Activated CD8-positive, alpha-beta memory T cell treated with anti-CD3 and anti-CD28 coated beads, Interleukin-2, amount 50 U/mL, for 1 hour (primary cell): ENCODE measurements around the gene NELFE.
A peak's percentile ranks its signal among the peaks of the same experiment; 100 is the strongest.

ENCODE experiments used
- DNase-seq: peaks from one replicate; pipeline ENCODE4 v3.0.0-alpha.2; 2020; ENCODE audit errors: extremely low read depth

The NELFE gene

DNA sequence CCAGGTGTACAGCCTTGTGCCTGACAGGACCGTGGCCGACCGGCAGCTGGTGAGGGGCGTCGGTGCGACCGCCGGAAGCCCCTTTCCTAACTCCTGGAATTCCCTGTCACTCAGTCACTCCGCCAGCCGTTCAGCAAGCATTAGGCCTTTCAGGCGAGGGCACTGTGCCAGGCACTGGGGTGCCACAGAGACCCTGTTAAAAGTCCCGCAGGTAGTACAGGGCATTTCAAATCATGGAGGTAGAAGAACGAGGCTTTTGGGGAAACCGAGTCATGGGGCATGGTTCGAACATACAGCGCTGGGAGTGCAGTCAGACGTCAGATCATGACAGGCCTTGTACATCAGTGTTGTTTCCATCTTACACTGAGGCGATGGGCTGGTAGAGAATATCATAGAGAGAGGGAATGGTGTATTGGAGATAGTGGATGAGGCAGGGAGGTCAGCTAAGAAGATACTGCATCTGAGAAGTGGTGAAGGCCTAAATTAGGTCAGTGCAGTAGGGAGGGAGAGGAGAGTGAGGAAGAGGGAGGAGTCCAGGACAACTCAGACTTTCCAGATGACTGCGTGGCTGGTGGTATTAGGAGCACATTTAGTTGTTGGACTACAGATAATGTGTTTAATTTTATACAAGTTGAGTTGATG is 14.1 kb upstream of the NELFE start:
- no peak for DNase-seq

DNA sequence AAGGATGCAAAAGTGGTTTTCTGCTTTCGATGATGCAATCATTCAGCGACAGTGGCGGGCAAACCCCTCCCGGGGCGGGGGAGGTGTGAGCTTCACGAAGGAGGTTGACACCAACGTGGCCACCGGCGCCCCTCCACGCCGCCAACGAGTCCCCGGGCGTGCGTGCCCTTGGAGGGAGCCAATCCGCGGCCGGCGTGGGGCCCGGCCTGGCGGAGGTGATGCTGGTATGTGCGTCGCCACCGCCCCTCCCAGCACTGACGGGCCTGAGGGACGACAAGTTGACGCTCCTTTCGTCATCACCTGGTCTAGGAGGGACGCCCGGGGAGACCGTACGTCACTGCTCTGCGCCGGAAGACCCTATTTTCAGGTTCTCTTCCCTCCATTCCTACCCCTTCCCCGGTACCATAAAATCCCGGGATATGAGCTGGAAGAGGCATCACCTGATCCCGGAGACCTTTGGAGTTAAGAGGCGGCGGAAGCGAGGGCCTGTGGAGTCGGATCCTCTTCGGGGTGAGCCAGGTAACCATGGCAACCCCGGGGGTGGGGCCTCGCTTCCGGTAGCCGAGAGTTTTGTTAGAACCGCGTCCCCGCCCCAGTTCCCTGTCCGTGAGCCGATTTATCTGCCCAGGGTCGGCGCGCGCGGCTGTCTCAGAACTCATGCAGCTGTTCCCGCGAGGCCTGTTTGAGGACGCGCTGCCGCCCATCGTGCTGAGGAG is 13.4 kb upstream of the NELFE start, which contains the start of gene DXO:
Gene DXO (minus strand): TSS at position 146 of the 716 bp plus-strand sequence. CDS start 463 bp downstream, outside the sequence.
- peak; percentile 99 for DNase-seq

DNA sequence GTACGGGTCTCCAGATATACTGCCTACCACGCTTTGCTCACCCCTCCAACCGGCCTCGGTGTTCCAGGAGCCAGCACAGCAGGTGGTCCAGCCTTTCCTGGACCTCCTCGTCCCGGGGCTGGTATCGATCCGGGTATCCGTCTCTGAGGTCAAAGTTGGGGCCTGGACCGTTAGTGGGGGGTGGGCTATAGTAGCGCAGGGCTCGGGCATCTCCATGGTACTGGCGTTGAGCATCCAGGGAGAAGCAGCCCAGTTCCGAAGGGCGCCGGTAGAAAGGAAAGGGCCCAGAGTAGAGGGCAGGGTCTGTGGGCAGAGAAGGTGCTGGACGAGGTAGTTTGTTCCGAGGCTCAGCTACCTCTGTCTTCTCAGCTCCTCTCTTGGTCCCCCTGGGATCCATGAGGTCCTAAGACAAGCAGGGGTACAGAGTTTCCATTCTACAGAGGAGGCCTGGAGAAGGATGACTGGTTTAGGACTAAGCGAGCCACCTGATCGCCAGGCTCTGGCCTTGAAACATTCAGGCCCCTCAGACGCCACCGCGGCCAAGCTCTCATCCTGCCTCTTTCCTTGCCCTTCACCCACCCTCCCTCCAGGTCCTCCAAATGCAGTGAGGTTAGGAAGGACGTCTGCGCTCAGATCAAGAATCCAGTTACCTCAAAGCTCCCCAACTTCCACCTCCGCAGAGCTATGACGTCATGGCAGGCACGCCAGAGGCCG is 12.7 kb upstream of the NELFE start:
- no peak for DNase-seq

DNA sequence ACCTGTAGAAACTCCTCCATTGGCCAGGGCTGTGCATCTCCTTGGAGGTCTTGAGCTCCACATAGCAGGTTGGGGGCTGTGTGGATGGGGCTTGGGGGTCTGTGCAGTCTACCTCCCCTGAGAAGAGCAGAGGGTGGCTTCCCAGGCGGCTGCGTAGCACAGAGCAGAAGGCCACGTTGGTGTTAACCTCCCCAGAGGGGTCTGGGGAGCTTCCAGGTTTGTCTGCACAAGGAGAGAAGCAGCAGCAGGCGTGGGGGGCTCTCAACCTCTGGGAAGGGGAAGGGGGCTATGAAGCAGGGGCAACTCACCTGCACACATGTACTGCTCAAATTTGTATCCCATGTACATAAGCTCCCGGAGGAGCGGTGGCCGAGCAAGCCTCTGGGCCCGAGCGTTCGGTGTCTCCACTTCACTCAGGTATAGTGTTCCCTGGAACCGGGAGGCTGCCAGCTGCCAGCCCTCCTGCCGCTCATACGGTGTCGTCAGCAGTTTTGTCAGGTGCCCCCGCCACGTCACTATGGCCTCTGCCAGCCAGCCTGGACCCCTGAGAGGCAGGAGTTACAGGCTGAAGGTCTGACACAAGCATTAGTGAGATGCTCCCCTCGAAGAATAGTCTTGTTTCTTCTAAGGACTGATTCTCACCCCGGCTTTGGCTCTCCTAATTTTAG is 12.0 kb upstream of the NELFE start:
- DNase-seq = no peak

DNA sequence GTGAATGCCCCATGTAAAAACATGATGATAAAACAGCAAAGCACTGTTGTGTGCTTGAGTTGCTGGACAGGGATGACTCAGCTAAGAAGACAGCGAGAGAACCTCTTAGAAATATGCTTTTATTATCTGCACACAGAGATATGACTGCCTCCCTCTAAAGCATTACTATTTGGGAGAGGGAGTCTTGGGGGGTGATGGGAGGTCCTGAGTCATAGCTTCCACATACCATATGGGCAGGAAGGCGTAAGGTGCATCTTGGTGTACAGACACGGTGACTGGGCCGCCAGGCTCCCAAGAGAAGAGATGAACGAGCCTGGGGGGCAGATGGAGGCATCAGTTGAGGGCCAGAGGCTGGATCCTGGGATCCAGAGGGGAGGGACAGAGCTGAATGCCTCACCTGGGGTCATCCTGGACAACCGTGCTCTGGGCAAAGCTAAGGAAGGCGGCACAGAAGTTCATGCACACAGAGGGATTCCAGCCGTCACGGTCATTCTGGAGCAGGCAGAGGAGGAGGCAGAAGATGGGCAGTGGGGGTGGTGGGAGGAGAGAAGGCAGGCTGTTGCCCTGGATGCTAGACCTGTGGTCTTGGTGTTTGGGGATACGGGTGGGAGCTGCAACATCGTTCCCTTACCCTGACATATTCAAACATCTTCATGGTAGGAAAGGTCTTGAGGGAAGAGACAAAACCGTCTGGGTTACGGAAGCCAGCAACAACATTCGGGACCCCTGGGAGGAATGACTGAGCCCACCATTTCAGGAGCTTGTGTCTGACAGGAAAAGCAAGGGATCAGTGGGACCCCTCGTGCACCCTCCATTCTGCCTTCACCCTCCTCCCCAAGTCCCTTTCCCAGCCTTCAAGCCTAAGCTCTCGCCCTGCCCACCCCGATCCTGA is 11.2 kb upstream of the NELFE start:
- no peak for DNase-seq

DNA sequence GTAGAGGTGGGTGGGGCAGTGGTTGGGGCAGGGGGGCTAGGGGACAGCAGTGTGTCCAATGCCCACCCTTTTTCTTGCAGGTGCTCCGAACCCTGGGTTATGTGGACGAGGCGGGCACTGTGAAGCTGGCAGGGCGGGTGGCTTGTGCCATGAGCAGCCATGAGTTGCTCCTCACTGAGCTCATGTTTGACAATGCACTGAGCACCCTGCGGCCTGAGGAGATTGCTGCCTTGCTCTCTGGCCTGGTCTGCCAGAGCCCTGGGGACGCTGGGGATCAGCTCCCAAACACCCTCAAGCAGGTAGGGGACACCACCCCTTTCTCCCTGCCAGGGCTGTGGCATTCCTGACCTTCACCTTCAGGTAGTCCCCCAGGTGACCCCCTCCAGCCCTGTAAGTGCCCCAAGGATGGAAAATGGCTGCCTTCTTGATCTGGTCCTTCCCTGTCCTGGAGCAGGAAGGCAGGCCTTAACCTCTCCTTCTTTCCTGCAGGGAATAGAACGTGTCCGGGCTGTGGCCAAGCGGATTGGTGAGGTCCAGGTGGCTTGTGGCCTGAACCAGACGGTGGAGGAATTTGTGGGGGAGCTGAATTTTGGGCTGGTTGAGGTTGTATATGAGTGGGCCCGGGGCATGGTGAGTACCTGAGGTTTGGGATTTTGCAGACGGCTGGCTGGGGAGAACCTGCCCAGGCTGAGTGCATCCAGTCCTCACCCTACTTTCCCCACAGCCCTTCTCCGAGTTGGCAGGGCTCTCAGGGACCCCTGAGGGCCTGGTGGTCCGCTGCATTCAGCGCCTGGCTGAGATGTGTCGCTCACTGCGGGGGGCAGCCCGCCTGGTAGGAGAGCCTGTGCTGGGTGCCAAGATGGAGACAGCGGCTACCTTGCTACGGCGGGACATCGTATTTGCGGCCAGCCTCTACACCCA is 10.3 kb upstream of the NELFE start:
- DNase-seq = no peak

DNA sequence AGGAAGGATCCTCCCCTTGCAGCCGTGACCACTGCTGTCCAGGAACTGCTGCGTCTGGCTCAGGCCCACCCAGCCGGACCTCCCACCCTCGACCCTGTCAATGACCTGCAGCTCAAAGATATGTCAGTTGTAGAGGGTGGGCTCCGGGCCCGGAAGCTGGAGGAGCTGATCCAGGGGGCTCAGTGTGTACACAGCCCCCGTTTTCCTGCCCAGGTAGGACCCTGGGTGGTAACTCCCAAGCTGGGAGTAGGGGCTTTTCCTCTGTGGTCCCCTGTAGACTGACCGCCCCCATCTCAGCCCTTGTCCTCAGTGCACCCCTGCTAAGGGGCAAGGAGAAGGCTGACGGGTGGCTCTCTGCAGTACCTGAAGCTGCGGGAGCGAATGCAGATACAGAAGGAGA is 9.6 kb upstream of the NELFE start:
- no peak for DNase-seq

DNA sequence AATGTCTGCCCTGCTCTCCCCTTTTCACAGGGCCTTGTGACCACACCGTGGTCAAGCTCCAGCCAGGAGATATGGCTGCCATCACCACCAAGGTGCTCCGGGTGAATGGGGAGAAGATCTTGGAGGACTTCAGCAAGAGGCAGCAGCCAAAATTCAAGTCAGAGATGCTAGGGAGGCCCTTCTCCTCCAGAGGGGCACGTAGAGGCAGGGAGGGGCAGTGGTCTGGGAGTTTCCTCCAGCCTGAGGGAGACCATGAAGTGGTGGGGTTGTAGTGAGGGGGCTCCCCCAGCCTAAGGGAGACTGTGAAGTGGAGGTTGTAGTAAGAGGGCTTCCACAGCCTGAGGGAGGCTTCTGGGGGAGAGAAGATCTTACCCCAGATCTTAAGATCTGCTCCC is 9.2 kb upstream of the NELFE start:
- DNase-seq = no peak

DNA sequence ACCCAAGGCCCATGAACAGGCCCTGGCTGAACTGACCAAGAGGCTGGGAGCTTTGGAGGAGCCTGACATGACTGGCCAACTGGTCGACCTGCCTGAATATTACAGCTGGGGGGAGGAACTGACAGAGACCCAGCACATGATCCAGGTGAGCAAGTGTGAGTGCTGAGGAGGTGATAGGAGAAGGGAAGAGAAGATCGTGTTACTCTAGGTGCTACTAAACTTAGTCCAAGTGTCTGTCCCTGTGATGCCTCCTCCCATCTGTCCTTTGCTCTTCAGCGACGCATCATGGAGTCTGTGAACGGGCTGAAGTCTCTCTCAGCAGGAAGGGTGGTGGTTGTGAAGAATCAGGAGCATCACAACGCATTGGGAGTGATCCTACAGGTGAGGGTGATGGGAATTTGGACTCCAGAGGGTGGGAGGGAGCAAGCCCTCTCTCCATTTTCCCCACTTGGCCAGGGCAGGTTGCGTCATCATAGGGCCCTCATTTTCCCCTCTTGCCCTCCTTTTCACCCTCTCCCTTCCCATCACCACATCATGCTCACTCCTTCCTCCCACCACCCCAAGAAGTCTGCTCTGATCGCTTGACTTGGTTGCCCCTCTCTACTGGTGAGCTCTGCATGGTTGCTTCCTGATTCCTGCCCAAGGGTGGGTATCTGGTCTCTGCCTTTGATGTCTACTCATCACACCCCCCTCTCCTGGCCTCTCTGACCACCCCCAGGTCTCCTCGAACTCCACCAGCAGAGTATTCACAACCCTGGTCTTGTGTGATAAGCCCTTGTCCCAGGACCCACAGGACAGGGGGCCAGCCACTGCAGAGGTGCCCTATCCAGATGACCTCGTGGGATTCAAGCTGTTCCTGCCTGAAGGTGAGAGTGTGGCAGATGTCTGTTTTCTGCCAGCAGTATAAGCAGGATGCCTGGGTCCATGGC is 8.5 kb upstream of the NELFE start:
- DNase-seq = no peak

DNA sequence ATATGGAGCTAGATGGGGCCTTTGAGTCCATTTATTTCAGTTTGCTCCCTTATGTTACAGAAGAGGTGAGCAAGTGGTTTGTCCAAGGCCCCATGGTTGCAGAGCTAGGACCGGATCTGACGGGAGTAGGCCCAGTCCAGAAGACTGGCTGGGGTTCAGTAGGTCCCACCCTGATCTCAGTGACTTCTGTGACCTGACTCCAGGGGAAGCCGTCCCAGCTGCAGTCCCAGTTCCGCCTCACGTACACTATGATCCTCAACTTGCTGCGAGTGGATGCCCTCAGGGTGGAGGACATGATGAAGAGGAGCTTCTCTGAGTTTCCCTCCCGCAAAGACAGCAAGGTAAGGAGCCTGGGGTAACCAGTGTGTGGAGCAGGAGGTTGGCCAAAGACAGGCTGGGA is 7.7 kb upstream of the NELFE start:
- DNase-seq = no peak

DNA sequence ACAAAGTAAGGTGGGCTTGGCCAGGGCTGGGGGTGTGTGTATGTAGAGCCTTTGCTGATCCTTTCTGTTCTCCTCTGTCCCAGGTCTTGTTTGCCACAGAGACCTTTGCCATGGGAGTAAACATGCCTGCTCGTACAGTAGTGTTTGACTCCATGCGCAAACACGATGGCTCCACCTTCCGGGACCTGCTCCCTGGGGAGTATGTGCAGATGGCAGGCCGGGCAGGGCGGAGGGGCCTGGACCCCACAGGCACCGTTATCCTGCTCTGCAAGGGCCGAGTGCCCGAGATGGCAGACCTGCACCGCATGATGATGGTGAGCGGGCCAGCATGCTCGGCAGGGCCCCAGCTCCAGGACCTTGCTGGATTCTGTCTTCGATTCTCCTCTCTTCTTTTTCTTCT is 6.9 kb upstream of the NELFE start:
- no peak for DNase-seq

DNA sequence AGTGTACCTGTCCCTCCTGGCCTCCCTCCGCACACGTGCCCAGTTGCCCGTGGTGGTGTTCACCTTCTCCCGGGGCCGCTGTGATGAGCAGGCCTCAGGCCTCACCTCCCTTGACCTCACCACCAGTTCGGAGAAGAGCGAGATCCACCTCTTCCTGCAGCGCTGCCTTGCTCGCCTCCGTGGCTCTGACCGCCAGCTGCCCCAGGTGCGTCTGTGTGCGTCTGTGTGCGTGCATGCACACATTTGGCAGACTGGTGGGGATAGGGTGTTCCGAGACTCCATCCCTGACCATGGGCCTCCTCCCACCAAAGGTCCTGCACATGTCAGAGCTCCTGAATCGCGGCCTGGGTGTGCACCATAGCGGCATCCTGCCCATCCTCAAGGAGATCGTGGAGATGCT is 5.2 kb upstream of the NELFE start:
- DNase-seq = no peak

DNA sequence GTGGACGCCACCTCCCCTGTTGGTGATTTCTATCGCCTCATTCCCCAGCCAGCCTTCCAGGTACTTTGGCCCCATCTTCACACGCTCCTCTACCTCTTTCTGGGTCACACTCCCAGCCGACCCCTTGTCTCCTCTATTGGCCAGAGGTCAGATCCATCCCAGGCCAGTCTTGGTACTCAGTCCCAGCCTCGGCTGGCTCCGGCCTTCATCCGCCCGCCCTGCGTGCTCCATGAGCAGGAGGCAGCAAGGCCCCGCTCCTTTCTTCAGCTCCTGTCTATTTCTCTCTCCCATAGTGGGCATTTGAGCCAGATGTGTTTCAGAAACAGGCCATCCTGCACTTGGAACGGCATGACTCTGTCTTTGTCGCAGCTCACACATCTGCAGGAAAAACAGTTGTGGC is 2.8 kb upstream of the NELFE start:
- DNase-seq = no peak

DNA sequence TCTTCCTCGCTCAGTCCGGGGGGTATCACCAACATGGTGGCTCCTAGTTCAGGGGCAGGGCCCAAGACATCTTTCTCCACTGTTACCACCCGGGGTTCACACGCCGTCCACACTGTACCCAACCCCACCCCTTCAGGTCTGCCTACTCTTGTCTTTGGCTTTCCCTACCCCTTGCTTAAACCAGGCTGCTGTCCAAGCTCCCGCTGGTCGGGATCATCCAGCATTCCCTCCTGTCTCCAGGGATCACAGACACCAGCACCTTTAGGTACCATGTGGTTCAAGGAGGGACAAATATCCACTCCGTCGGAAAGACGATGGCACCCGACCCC is 395 bp downstream of the NELFE start:
- no peak for DNase-seq

DNA sequence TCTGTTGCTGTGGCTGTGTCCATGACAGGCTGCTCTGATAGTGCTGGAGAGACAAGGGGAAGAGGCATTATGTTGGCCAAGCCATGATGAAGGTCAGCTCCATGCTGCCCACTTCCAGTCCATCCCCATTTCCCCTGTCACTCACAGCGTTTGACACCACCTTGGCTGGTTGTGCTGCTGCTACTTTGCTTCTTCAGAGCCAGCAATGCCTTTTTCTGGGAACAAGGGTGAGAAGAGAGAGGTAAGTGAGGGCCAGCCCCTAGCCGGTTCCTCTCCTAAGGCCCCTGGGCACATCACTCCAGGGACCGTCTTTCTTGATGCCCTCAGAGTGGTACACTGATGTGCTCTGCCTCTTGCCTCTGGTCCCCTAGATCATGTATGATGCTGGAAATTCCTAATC is 2.0 kb downstream of the NELFE start:
- DNase-seq = no peak

DNA sequence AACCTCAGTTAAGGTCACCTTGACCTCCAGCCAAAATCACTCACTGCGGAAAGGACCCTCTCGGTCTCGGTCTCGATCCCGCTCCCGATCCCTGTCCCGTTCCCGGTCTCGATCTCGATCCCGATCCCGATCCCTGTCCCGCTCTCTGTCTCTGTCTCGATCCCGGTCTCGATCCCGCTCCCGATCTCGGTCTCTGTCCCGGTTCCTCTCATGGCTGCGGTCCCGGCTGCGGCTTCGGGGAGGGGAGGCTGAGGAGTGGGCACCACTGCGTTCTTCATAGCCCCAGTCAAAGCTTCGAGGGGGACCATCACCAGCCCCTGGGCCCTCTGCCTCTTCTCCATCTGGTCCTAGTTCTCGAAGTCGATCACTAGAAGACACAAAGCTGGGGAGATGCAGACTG is 4.3 kb downstream of the NELFE start:
- no peak for DNase-seq

DNA sequence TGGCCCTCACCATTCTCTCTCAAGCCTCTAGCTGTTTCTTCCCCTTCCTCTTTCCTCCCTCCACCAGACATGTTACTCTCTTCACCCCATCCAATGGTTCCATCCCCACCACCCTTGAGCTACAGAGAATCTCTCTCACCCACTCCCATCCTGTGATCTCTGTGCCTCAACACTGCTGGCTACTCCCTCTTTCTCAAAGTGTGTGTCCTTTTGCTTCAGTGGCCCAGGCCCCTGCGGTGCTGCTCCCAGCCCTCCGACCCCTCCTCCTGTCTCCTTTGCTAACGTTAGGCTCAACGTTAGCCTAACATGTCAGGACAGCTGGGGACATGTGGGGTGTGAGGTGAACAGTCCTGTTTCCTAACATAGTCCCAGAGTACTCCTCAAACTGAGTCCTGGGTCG is 5.9 kb downstream of the NELFE start:
- DNase-seq = no peak

DNA sequence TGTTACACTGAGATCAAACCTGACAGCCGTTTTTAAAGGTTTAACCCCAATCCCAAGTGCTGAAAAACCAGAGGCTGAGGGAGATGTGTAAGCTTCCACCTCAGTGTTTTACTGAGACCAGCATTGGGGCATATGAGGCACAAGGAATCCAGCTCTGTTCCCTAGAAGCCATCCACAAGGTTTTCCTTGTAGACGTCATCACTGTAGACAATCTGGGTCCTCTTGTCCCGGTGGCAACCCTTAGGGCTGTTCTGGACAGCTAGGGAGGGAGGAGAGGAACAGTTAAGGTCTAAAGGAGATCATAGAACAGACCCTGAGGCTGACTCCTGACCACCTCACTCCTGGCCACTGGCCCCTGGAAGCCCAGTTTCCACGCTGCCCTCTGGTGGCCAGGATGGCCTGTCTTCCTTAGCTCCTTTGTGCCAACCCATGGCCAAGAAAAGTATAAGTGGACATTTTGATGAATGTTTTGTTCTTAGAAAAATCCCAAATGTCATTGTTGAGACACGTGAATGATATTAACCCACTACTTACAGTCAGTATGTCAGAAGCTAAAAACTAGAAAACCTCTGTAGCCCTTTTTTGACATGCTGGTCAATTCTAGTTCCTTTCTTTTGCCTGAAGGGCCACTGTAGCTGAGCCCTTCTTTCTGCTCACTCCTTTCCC is 6.5 kb downstream of the NELFE start:
- DNase-seq = no peak
